Peyer's patch (tissue), 4 donors: ENCODE measurements around the gene MYOT.

Experiments
- CTCF ChIP-seq, 6 experiments: fragments of 450-650 bp in 4 of 6; fragments of 200-600 bp in 2 of 6; sonication (generic) in 1 of 6; IDR thresholded peaks; one replicate each; pipeline ENCODE4 v1.5.1; 2017 to 2019; ENCODE audit warnings: antibody characterized with exemption in 6 of 6, mild to moderate bottlenecking in 3 of 6, moderate library complexity in 1 of 6
- POLR2A ChIP-seq, 2 donors: fragments of 450-650 bp; IDR thresholded peaks; one replicate each; pipeline ENCODE4 v1.5.1; 2017; ENCODE audit warnings: antibody characterized with exemption in 2 of 2, mild to moderate bottlenecking in 2 of 2, moderate library complexity in 2 of 2

- TF ChIP-seq CTCF (IDR thresholded peaks at IDR 0.05) (no peak), POLR2A (IDR thresholded peaks at IDR 0.05) (no peak)
These were observed 20.0 kb upstream of the MYOT start for GRCh38 chr5:137847687-137848086.
